GM18499 (cell line): ENCODE data around the gene GH2.
A peak's percentile ranks its signal among the peaks of the same experiment; 100 is the strongest.

Experiments used
- ATAC-seq: cut with Tn5 transposase; IDR thresholded peaks from one replicate; pipeline ENCODE4 v1.9.1; 2021; ENCODE audit warnings: moderate number of reproducible peaks; ENCODE audit not compliant: insufficient read depth, unreplicated experiment

Gene GH2

DNA sequence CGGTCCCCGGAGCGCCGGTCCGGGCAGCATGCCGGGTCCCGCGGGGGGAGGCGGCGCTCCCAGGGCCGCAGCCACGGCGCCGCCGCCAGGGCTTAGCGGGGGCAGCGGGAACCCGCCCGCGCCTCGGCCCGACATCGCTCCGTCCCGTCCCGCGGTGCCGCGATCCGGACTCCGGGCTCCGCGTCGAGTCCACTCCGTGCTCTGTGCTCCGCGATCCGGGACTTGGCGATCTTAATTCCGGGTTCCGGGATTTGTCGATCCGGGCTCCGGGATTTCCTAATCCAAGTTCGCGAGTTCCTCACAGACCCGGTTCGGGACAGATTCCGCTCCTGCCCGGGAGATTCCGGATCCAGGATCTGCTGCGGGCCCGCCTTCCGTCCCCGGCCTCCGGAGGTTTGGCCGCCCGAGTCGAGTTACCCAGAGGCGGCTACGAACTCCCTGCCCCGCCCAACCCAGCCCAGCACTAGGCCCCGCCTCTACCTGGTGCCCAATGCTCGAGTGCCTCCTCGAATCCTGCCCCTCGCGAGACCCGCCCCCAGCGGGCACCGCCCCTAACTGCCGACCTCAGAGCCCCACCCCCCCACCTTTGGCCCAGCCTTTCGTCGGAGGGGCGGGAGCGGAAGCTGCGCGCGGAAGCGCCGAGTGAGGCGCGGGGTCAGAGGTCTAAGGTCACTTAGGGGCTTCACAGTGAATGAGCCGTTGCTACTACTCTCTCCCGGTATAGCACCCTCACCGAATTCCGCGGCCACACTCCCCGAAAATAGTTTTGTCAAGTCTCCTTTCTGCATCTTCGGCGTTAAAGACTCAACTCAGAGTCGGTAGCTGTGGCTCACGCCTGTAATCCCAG, 39.0 kb downstream of the GH2 start, which contains the start of gene SMARCD2:
Gene SMARCD2, minus strand, starts transcription at position 146 of the 847 bp plus-strand sequence. Its CDS starts 11 bp downstream, at position 135.
- peak; percentile 55 for ATAC-seq

DNA sequence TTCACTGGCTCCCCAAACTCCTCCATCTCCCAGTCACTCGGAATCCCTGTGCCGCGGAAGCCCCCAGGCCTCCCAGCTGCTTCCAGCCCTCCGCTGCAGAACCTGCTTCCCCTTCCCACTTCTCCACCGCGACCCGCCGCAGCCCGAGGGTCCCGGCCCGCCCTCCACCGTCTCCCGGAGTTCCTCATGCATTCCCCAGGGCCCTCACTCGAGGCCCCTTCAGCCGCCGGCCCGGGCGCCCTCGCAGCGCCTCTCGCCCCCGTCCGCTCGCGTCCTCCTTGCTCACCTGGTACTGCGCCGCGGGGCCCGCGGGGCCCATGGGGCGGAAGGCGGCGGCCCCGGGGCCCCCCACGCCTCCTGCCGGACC, 39.6 kb downstream of the GH2 start:
- ATAC-seq, result peak; percentile 10

- no peak for ATAC-seq
Measured at GRCh38 chr17:63841350-63842172, 40.2 kb downstream of the GH2 start.

DNA sequence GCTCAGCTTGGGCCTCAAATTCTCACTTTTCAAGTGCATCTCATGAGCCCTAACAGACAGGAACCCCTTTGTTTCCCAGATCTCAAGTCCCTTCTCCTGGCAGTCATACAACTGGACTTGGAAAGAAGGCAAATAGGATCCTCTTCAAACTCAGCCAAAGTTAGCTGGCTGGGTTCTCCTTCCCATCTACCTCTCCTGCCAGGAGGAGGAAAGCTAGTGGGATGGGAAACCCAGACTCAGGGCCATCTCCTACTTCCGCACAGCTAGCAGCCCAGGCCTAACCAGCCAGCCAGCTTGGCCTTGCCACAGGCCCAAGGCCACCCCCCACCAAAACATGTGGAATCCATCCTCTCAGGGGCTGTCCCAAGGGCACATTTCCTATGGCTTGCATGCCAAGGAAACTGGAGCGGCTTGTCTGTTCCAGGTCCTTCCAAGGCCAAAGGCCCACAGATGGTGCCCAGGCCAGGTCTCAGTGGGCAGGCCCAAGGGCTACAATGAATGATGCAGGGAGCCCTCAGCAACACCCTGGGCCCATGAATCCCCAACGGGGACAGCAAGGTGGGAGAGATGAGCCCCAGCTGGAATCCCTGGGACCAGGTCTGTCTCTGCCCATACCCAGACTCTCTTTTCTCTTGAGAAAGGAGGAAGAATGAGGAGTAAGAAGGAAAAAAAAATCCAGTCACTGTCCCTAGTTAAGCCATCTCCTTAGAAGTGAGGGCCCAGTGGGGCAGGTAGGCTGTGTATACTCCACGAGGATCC, 41.0 kb downstream of the GH2 start:
- ATAC-seq, result no peak

GRCh38 chr17:63838631-63839171, 43.0 kb downstream of the GH2 start:
- no peak for ATAC-seq

DNA sequence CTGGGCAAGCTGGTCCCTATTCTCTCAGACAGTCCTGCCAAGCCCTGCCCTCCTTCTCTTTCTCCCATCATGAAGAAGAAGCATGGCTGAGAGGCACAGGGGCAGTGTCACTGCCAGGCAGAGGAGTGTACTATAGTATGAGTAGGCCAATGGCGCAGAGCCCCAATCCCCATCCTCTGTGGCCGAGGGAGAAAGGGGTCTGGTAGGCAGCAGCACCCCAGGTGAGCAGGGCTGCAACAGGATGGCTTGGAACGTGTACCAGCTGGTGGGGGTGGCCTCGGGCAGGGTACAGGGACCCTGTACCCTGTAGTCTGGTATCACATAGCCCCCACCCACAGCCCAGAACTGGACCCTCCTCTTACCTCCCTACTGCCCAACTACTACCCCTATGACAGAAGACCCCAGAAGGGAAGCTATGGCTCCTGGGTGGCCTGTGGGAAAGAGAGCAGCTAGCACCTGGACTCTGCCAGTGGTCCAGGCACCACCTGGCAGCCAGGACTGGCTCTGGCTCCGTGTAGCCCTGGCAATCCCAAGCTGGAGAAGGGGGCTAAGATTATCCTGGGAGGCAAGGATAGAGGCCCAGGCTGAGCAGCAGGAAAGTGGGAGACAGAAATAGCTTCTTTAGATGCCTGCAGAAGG, 43.7 kb downstream of the GH2 start:
- ATAC-seq, result no peak

DNA sequence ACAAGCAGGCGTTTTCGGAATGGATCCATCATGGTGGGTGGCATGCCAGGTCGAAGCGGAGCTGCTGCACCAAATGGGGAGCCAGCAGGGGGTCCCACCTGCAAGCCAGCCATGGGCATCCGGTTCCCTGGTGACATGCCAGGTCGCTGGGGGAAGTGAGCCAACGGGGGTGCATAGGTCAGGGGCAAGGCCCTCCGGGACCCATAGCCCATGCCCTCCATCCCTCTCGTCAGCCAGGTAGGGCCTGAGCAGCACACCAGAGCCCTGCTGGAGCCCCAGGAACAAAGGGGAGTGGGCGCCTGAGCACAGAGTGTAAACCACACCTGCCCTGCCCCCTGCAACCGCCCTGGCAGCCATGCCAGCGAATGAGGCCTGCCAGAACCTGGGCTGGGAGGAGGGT, 44.3 kb downstream of the GH2 start:
- ATAC-seq, result no peak

- ATAC-seq, result no peak
Measured at GRCh38 chr17:63836811-63837210, 44.9 kb downstream of the GH2 start.

GRCh38 chr17:63835167-63835720, 46.5 kb downstream of the GH2 start:
- ATAC-seq, result no peak

DNA sequence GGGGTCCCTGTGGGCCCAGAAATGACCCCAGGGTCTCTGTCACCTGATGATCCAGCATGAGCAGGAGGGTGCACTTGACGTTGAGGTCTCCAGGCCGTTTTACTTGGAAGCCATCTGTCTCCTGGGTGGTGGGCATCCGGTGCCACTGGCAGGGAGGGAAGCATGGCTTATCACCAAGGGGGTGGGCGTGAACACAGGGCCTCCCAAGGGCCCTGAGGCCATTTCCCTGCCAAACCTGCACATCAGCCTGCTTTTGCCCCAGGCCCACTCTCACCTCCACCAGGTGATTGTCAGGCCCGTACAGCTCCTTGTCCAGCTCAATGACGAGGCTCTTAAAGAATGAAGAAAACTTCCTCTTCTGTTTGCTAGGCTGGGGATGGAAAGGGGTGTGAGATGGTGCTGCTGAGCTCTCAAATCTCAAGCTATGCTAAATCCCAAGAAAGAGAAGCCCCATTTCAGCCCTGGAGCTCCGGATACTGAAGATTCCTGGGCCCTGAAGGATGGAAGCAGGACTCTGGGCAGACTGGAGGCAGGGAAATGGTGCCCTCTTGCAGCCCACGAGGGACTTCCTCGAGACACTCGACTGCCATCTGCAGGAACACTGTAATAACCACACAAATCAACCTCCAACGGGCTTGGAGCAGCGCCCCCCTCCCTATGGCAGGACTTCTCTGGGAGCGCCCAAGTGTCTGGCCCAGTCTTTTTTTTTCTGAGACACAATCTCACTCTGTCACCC, 47.1 kb downstream of the GH2 start:
- no peak for ATAC-seq

DNA sequence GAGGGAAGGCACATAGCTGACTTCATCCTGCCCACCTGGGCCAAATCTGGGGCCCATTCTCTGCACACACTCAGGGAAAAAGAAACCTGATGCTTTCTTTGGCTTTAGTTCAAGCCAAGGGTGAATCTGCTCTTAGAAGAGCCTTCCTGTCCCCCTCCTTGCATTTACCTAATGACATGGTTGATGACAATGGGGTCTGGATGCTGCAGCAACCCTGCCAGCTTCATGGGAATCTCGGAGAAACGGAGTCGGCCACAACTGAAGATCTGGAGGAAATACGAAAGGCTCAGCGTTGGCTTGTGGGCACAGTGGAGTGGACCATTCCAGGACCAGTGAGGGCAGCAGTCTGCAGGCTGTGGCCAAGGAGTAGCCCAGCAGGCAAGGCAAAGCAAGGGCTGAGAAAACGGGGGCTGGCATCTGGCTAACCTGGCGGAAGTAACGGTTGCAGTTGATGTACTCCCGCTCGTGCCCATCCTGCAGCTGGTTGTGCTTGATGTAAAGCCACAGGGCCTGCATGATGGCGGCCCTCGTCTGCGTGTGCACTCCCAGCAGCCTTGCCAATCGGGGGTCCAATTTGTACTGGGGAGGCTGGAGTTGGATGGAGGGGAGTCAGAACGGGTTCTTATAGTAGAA, 47.9 kb downstream of the GH2 start:
- no peak for ATAC-seq

GRCh38 chr17:63833026-63833740, 48.6 kb downstream of the GH2 start:
- ATAC-seq, result no peak

GRCh38 chr17:63832455-63832854, 49.3 kb downstream of the GH2 start:
- no peak for ATAC-seq

GRCh38 chr17:63832014-63832413, 49.7 kb downstream of the GH2 start:
- ATAC-seq, result no peak

- no peak for ATAC-seq
Measured at GRCh38 chr17:63831505-63831904, 50.2 kb downstream of the GH2 start.

DNA sequence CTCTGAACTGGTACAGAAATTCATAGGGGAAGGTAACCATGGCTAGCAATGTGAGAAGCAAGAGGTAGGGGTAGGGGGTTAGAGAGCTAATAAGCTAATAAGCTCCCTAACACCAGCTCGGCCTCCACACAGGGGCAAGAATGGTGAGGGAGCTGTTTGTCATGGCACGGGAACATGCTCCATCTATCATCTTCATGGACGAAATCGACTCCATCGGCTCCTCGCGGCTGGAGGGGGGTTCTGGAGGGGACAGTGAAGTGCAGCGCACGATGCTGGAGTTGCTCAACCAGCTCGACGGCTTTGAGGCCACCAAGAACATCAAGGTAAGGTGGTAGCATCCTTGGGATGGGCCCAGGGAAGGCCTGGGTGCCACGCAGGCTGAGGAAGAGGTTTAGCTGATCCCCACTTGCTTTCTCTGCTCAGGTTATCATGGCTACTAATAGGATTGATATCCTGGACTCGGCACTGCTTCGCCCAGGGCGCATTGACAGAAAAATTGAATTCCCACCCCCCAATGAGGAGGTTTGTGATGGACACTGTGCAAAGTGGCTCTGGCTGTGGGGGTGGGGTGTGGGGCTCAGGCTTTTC, 50.7 kb downstream of the GH2 start:
- ATAC-seq, result no peak

DNA sequence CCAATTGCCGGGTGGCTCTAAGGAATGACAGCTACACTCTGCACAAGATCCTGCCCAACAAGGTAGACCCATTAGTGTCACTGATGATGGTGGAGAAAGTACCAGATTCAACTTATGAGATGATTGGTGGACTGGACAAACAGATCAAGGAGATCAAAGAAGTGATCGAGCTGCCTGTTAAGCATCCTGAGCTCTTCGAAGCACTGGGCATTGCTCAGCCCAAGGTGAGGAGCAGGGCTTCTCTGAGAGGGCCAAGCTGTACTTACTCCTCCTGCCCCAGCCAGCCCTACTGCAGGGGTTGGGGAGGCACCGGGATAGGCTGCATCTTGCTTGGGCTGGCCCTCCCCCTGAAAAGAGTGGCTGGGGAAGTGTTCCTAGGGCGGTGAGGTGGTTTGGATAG, 51.5 kb downstream of the GH2 start:
- ATAC-seq, result no peak
